Type B pancreatic cell (in vitro differentiated cells): ENCODE results near the gene SUSD1. TPM values are rescaled to one million over a fixed set of nuclear protein-coding genes. Genes with fewer than 3 reads are reported as not detected.

Experiments used
- DNase-seq: peaks from one replicate; pipeline ENCODE4 v3.0.0; 2021; ENCODE audit warnings: mixed read lengths; ENCODE audit not compliant: unreplicated experiment; ENCODE audit errors: extremely low spot score
- H3K27ac Mint-ChIP-seq: 2 replicates; pipeline ENCODE4 v1.8.0; 2021; ENCODE audit warnings: mild to moderate bottlenecking, mixed read lengths
- H3K27me3 Mint-ChIP-seq: 2 replicates; pipeline ENCODE4 v1.8.0; 2021; ENCODE audit warnings: mixed read lengths
- H3K36me3 Mint-ChIP-seq: 2 replicates; pipeline ENCODE4 v1.8.0; 2021; ENCODE audit warnings: mixed read lengths
- H3K4me1 Mint-ChIP-seq: one replicate; pipeline ENCODE4 v1.8.0; 2021; ENCODE audit warnings: mixed read lengths; ENCODE audit not compliant: unreplicated experiment
- H3K4me3 Mint-ChIP-seq: 2 replicates; pipeline ENCODE4 v1.8.0; 2021; ENCODE audit warnings: mild to moderate bottlenecking, mixed read lengths
- H3K9me3 Mint-ChIP-seq: 2 replicates; pipeline ENCODE4 v1.8.0; 2021; ENCODE audit warnings: mixed read lengths
- total RNA-seq: library from RNA; stranded (reverse); gene quantifications from 2 replicates; pipeline ENCODE4 v1.2.1, GENCODE V29; 2021; ENCODE audit warnings: low replicate concordance
- TF ChIP-seq, protein P1 (sequence below): fragments of 200-600 bp; sonication (generic); conservative IDR thresholded peaks from 2 replicates; pipeline ENCODE4 v1.5.0; 2021; ENCODE audit warnings: antibody characterized with exemption, mild to moderate bottlenecking

The SUSD1 gene
- total RNA-seq, 1 donor from 2014 or later = 16.3 TPM

DNA sequence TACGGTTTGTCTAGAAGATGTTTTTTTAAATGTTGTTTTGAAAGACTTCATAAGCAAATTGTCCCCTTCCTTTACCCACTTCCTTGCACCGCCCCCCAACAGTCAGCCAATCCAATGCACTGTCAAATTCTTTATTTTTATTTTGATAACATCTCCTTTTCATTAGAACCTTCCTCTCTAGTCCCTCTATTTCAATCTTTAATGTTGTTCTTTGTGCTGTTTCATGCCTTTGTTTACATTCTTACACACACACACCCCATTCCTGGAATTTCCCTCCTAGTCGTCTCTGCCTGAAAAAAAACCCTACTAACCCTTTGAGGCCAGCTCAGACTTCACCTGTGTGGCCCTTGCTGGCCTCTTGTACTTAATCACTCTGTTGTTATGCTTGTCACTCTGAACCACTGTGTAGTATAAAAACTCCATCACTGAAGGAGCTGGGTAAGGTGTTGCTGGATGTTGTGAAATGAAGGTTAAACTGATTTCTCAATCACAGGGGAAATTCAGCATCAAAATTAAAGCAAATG, 145.1 kb downstream of the SUSD1 start:
- TF ChIP-seq, protein P1, sequence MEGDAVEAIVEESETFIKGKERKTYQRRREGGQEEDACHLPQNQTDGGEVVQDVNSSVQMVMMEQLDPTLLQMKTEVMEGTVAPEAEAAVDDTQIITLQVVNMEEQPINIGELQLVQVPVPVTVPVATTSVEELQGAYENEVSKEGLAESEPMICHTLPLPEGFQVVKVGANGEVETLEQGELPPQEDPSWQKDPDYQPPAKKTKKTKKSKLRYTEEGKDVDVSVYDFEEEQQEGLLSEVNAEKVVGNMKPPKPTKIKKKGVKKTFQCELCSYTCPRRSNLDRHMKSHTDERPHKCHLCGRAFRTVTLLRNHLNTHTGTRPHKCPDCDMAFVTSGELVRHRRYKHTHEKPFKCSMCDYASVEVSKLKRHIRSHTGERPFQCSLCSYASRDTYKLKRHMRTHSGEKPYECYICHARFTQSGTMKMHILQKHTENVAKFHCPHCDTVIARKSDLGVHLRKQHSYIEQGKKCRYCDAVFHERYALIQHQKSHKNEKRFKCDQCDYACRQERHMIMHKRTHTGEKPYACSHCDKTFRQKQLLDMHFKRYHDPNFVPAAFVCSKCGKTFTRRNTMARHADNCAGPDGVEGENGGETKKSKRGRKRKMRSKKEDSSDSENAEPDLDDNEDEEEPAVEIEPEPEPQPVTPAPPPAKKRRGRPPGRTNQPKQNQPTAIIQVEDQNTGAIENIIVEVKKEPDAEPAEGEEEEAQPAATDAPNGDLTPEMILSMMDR = no peak
- peak overlapping the region; percentile 21 for H3K4me3 Mint-ChIP-seq
- peaks cover 12% of the 10 kb centered on the region for H3K4me1 Mint-ChIP-seq
- H3K9me3 Mint-ChIP-seq = no peaks in the 10 kb centered on the region
- H3K27ac Mint-ChIP-seq = peak overlapping the region; percentile 81
- no peaks in the 10 kb centered on the region for H3K27me3 Mint-ChIP-seq
- H3K36me3 Mint-ChIP-seq = peaks cover 14% of the 10 kb centered on the region
- no peak for DNase-seq

DNA sequence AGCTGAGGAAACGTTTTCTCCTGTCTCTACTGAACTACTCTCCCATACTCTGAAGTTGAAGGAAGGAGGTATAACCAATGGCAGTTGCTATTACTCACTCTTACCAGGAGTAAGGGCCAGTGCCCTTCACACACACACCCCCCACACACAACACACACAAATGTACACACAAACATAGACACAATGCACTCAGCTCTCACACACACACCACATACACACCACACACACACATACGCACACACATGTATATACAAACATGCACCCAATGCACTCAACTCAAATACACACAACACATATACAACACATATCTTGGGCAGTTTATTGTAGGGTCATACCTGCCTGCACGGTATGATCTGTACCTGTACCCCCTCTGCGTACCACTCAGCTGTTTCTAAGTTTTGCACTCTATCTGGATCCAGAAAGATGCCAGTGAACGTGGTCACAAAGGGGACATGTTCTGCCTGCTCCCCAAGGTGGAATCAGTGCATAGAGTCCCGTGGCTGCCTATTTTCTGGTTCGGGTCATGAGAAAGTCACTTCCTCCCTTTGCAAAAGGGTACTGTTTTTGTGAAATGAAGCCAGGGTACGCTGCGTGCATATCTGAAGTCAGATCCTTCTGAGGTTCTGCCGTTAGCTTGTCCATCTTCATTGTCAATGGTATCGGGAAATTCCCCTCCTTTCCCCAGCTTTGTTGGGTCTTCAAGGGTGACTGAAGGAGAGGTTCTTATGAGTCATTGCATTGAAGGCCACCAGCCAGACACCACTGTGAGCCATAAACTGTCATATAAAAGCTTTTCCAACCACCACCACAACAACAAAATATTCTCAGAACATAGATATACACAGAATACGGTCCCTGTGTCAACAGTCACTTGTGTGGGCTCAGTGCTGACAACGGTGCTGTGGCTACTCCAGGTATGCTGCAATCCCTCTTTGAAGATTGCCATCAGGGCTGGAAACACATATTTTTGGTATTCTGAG, 146.6 kb downstream of the SUSD1 start:
- H3K4me1 Mint-ChIP-seq = peaks cover 8% of the 10 kb centered on the region
- H3K36me3 Mint-ChIP-seq = peaks cover 10% of the 10 kb centered on the region
- no peaks in the 10 kb centered on the region for H3K9me3 Mint-ChIP-seq
- no peak overlapping the region for H3K27ac Mint-ChIP-seq
- TF ChIP-seq, protein P1 = no peak
- no peak for DNase-seq
- no peak overlapping the region for H3K4me3 Mint-ChIP-seq
- no peaks in the 10 kb centered on the region for H3K27me3 Mint-ChIP-seq

DNA sequence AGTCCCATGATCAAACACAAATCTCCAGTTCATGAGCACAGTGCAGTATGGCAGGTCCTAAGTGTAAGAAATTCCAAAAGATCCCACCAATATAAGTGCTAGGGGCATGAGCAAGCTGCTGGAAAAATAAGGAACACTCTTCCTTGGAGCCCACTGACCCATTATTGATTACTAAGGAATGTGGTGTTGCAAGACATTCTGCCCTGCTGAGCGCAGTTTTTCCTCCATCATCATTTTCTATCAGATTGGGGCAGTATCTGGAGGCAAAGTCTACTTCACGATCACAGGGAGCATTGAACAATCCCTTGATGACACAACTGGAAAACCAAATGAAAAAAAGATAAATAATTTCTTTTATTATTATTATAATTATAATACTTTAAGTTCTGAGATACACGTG, 149.2 kb downstream of the SUSD1 start:
- Mint-ChIP-seq H3K4me3 (no peak overlapping the region), H3K36me3 (peaks cover 3% of the 10 kb centered on the region), H3K4me1 (peaks cover 8% of the 10 kb centered on the region), H3K27ac (no peak overlapping the region), H3K27me3 (no peaks in the 10 kb centered on the region), H3K9me3 (no peaks in the 10 kb centered on the region)
- DNase-seq = no peak
- TF ChIP-seq, protein P1 = no peak

DNA sequence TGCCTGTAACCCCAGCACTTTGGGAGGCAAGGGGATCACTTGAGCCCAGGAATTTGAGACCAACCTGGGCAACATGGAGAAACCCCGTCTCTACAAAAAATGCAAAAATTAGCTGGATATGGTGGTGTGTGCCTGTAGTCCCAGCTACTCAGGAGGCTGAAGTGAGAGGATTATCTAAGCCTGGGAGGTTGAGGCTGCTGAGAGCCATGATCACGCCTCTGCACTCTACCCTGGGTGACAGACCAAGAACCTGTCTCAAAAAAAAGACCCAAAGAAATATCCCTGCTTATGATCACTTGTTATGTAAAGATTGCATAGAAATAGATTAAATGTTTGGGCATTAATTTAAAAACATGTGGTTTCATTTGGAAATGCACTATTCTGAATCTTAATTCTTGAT, 153.4 kb downstream of the SUSD1 start:
- Mint-ChIP-seq H3K36me3 (no peaks in the 10 kb centered on the region), H3K27ac (peak overlapping the region; percentile 51), H3K4me3 (no peak overlapping the region), H3K27me3 (no peaks in the 10 kb centered on the region), H3K4me1 (peaks cover 4% of the 10 kb centered on the region), H3K9me3 (no peaks in the 10 kb centered on the region)
- TF ChIP-seq, protein P1 = no peak
- DNase-seq = no peak

DNA sequence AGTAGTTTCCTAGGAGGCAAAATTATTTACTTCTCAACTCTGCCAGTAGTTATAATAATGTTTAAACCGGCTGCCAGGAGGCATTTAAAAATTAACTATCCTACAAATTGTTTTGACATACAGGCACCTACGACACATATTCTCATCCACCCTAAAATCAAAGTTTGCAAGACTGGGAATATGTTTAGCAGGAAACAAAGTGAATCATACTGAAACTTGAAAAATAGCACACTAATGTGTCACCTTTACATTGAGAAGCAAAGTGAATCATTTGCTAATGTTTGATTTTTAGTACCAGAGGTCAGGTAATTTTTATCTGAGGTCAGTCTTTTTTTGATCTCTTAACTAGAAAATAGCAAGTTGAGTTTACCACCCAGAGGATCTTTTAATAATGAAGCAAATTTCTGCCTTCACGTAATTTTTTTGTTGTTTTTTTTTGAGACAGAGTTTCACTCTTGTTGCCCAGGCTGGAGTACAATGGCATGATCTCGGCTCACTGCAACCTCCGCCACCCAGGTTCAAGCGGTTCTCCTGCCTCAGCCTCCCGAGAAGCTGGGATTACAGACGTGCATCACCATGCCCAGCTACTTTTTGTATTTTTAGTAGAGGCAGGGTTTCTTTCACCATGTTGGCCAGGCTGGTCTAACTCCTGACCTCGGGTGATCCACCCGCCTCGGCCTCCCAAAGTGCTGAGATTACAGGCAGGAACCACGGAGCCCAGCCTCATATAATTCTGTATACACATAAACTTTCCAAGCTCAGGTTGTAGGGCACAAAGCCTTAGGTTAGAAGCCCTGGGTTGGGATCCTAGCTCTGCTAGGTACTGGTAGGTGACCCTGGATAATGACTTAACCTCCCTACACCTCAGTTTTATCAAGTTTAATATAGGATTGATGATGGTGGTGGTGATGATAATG, 154.2 kb downstream of the SUSD1 start:
- no peak for DNase-seq
- H3K36me3 Mint-ChIP-seq = no peaks in the 10 kb centered on the region
- H3K27ac Mint-ChIP-seq = peak overlapping the region; percentile 71
- H3K4me1 Mint-ChIP-seq = peaks cover 4% of the 10 kb centered on the region
- no peak overlapping the region for H3K4me3 Mint-ChIP-seq
- TF ChIP-seq, protein P1 = no peak
- H3K9me3 Mint-ChIP-seq = no peaks in the 10 kb centered on the region
- no peaks in the 10 kb centered on the region for H3K27me3 Mint-ChIP-seq
